ENCODE results near the gene COL17A1. TPM values are rescaled to one million over a fixed set of nuclear protein-coding genes. Genes with fewer than 3 reads are reported as not detected.

Gene COL17A1
- 1,169 and 1,337 TPM in 2 replicates for total RNA-seq

DNA sequence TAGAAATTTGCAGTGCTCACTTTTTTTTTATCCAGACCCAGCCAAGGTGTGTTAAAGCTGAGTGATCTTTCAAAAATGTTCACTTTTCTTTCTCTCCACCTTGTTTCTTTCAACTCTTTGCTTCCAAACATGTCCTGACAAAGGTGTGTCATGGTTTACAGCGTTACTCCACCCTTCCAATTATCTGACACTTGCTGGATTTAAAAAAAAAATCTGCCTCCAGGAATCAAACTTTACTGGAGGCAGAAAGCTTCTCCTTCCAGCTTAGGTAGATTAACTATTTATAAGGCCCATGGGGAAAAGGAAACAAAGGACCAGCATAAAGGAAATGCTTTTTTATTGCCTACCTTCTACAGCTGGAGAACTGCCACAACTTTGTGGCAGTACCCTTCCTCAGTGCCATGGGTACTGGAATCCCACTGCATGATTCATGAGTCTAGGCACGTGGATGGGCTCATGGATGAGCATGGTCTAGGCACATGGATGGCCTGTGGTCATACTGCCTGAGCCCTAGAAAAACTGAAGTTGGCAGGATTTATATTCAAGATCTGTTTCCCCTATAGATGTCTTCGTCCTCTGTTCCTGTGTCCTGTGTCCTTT is at the start of gene COL17A1:
Gene COL17A1, minus strand, starts transcription at position 80 of the 600 bp plus-strand sequence. CDS start 5,207 bp downstream, outside the sequence.

GRCh38 chr10:104121485-104122224 is 36.0 kb upstream of the COL17A1 start, which contains the start of gene SFR1:
TSS of gene SFR1 (plus strand) at chr10:104122171. CDS start at chr10:104122184, 13 bp downstream.

Other genes starting within 250 kb of the COL17A1 start
- 27.1 and 31.3 TPM in 2 replicates for gene SH3PXD2A, start 230.3 kb downstream of the COL17A1 start, total RNA-seq
- gene STN1, start 167.7 kb downstream of the COL17A1 start, total RNA-seq: 55.2 and 64.4 TPM in 2 replicates
- 80.0 and 137 TPM in 2 replicates for gene SLK, start 118.7 kb downstream of the COL17A1 start, total RNA-seq
- gene SFR1, start 36.3 kb upstream of the COL17A1 start, total RNA-seq: 10.8 and 11.4 TPM in 2 replicates
- gene CFAP43, start 146.5 kb upstream of the COL17A1 start, total RNA-seq: 0.11 and 1.6 TPM in 2 replicates
- gene GSTO1, start 169.0 kb upstream of the COL17A1 start, total RNA-seq: 85.2 and 161 TPM in 2 replicates
- gene GSTO2, start 183.3 kb upstream of the COL17A1 start, total RNA-seq: 19.6 and 20.5 TPM in 2 replicates